HG02885 (cell line): ENCODE results near the gene TMEM26.
"Not testable (repeated sequence)": the region's sequence is repeated elsewhere in the genome, so short reads cannot be mapped to it uniquely, and the experiment has no call there.

ENCODE experiments used
- ATAC-seq: cut with Tn5 transposase; IDR thresholded peaks from one replicate; pipeline ENCODE4 v1.9.1; 2021; ENCODE audit warnings: mild to moderate bottlenecking; ENCODE audit not compliant: unreplicated experiment, poor library complexity

Gene TMEM26

DNA sequence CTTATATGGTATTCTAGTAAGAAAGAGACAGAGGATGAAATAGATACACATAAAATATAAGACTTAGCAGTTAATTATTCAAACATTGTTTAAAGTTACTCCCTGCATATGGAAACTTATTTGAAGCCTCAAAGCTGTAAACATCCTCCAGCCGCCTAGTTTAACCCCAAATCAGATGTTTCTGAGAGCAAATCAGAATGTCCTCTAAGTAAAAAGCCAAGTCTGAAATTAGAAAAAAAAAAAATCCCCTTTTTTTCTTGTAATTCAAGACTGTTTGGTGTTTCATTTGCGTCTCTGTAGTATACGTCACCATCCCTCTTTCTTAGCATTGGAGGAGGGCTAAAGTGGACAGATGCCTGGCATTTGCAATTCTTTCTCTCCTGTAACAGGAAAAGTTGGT, 46.4 kb downstream of the TMEM26 start:
- ATAC-seq: no peak

DNA sequence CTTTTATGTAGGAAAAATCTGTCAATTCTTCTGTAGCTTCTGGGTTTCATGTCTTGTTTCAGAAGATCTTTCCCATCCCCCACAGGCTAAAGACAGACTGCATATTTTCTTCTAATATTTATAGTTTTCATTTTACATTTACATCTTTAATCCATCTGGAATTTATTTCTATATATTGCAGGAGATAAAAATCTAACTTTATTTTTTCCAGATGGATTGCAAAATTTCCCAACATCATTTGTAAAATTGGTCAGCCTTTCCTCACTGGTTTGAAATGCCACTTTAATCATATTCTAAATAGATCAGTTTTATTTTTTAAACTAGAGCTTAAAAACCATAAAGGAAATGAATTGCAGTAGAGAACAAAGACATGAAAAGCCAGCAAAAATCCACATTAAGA, 46.9 kb downstream of the TMEM26 start:
- no peak for ATAC-seq

DNA sequence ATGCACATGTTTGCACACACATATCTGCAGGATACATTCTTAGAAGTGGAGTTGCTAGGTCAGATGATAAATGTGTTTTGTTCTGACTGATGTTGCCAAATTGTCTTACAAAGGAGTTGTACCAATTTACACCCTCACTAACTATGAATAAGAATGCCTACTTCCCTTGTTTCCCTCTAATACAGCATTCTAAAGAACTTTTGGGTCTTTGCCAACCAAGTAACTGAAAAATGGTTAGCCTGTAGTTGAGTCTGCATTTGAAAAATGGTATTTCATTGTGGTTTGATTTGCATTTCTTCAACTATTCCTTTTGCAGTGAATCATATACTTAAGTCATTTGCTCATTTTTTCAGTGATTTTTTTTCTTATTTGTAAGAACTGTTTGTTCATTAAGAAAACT, 48.4 kb downstream of the TMEM26 start:
- no peak for ATAC-seq

DNA sequence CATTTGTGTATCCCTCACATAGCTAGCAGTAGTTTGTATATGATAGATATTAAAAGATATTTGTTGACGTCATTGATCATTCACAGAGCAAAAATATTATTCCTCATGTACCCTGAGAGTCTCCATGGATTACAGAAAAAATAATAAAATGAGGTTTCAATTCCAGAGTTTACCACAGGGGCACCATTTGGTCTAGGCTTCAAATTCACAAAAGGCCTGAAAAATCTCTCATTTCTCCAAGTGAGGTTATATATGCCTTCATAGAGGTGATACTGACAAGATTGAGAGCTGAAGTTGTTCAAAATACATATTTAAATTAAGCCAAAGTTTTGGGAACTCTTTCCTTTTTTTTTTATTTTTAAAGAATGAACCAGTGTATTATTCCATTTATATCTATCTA, 52.7 kb downstream of the TMEM26 start:
- ATAC-seq: no peak

GRCh38 chr10:61399406-61399805, 53.8 kb downstream of the TMEM26 start:
- no peak for ATAC-seq

DNA sequence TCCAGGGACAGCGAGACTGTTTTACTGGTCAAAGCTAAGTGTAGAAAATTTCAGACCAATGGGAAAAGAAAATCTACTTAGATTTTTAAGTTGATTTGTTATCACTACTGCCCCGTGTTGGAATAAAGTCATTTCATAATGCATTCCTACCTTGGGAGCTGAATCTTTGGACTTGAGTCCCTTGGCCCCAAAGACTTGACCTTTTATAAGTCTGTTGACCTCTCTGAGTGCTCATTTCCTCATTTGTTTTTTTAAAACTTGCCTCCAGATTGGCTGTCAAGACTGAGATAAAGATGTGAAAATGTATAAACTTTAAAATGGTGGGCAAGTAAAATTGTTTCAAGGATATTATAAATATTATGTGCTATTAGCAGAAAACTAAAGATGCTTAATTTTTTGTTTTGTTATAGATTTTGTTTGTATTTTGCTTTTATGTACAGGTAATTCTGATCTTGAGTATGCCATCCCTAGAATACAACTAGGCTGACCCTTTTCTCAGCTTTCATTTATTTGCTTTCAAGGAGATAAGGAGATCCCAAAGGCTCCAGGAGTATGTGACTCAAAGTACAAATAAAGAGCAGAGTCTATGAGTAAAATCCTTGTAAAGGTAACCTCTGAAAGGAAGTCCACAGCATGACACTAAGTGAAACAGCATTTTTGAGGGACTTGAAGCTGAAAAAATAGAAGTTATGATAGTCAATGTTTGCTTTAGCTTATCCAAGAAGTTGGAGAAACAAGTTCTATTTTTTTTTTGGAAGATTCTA, 54.6 kb downstream of the TMEM26 start:
- no peak for ATAC-seq

DNA sequence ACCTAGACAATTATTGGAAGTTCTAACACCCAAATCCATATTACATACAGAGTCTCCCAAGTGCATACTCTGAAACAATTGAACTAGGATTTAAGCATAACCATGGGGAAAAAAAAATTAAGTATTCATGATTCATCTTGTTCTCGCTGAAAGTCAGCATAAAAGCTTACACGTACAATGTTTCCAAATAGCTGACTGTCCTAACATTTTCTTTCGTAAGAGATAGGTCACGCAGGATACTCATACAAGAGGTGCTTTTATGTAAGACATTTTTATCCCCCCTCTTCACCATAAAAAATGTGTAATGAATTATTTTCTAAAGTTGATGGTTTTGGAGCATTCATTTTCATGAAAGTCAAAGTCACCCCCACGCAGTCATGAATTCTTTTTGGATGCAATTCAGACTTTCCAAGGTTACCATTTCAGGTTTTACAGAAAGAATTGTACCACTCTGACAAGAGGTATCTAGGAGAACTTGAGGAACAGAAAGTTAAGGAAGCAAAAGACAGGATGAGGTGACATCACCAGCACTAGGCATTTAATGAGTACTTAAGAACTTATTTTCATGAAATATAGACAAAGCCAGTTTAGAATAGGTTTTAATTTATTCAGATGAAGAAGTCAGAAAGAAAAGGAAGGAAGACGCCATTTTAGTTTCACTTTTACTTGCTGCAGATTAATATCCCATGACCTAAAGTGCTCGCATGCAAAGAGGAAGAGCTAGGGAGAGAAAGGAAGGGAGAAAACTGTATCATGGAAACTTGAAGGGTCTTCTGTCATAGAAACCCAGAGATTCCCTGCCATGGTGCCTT, 55.8 kb downstream of the TMEM26 start:
- ATAC-seq: peak; percentile 72

GRCh38 chr10:61391281-61391680, 61.9 kb downstream of the TMEM26 start:
- peak; percentile 41 for ATAC-seq

GRCh38 chr10:61390851-61391250, 62.3 kb downstream of the TMEM26 start:
- peak; percentile 75 for ATAC-seq

- ATAC-seq: no peak
Observed at GRCh38 chr10:61389887-61390286, 63.3 kb downstream of the TMEM26 start.

DNA sequence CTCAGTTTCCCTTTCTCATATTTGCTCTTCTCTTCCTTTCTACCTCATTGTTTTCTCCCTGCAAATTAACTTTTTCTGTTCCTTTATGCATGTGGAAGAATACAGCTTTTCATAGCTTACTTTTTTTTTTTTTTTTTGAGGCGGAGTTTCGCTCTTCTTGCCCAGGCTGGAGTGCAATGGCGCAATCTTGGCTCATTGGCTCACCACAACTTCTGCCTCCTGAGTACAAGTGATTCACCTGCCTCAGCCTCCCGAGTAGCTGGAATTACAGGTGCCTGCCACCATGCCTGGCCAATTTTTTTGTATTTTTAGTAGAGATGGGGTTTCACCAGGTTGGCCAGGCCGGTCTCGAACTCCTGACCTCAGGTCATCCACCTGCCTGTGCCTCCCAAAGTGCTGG, 64.2 kb downstream of the TMEM26 start:
- ATAC-seq: not testable (repeated sequence)

DNA sequence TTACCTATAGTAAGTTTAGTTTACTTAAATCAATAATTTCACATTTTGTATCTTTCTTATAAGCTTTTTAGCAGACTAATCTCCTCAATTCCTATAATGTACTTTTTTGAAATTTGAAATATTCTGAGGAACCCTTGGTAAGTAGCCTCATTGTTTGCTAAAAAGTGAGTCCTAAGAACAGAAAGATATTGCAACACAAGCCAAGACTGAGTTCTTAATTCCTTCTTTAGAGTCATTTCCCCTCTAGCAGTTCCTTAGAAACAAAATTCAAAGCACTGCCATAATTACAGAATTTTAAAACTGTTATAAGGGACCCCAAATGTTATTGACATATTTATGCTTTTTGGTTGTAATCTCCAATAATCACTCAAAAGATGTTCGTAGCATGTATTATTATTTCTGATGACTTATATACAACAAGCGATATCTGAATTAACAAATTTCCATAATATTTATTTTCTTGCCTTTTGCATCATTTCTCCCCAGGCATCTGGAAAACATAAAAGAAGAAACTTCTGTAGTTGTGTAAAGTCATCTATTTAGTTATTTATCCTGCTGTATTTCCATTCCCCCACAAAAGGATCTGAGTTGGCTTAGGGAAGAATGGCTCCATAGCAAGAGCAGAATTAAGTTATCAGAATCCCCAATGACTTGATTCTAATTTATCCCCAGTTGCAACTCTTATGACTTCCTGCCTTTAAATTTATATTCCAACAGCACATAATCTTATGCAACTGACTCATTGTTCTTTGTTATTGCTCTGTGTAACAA, 67.8 kb downstream of the TMEM26 start:
- ATAC-seq: no peak

DNA sequence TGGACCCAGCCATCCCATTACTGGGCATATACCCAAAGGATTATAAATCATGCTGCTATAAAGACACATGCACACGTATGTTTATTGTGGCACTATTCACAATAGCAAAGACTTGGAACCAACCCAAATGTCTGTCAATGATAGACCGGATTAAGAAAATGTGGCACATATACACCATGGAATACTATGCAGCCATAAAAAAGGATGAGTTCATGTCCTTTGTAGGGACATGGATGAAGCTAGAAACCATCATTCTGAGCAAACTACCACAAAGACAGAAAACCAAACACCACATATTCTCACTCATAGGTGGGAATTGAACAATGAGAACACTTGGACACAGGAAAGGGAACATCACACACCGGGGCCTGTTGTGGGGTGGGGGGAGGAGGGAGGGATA, 72.0 kb downstream of the TMEM26 start:
- ATAC-seq: not testable (repeated sequence)

DNA sequence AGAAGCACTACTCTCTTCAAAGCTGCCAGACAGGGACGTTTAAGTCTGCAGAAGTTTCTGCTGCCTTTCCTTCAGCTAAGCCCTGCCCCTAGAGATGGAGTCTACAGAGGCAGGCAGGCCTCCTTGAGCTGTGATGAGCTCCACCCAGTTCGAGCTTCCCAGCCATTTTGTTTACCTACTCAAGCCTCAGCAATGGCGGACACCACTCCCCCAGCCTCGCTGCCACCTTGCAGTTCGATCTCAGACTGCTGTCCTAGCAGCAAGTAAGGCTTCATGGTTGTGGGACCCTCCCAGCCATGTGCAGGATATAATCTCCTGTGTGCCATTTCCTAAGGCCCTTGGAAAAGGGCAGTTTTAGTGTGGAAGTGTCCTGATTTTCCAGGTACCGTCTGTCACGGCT, 74.3 kb downstream of the TMEM26 start:
- ATAC-seq: no peak

DNA sequence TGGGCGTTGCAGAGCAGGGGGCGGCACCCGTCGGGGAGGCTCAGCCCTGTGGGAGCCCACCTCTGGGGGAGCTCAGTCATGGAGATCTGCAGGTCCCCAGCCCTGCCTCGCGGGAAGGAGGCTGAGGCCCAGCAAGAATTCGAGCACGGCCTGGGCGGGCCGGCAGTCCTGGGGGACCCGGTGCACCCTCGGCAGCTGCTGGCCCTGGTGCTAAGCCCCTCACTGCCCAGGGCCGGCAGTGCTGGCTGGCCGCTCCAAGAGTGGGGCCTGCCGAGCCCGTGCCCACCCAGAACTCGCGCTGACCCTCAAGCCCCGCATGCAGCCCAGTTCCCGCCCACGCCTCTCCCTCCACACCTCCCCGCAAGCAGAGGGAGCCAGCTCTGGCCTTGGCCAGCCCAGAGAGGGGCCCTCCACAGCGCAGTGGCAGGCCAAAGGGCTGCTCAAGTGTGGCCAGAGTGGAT, 76.2 kb downstream of the TMEM26 start:
- ATAC-seq: no peak

GRCh38 chr10:61376377-61376776, 76.8 kb downstream of the TMEM26 start:
- ATAC-seq: no peak

DNA sequence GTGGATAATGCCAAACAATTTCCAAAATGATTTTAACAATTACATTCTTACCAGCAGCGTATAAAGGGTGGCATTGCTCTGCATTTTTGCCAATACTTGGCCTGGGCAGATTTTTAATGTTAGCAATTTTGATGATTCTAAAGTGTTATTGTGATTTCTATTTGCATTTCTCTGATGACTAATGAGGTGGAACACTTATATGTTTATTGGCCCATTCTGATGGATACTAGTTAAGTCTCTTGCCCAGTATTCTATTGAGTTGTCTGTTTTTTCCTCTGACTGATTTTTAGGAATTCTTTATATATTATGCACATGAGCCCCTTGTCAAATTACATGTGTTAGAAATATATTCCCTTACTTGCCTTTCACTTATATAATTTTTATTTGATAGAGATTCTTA, 86.8 kb downstream of the TMEM26 start:
- no peak for ATAC-seq

GRCh38 chr10:61364619-61365018, 88.6 kb downstream of the TMEM26 start:
- ATAC-seq: no peak

GRCh38 chr10:61363006-61363405, 90.2 kb downstream of the TMEM26 start:
- ATAC-seq: no peak

DNA sequence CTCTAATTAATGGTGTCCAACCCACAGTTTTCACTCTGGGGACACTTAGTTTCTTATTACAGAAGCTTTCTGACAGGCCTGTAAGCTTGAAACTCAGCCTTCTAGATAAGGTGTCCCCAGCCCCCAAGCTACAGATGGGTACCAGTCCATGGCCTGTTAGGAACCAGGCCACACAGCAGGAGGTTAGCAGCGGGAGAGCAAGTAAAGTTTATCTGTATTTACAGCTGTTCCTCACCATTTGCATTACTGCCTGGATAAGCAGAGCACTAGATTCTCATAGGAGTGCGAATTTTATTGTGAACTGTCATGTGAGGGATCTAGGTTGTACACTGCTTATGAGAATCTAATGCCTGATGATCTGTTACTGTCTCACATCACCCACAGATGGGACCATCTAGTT, 93.7 kb downstream of the TMEM26 start:
- ATAC-seq: no peak

GRCh38 chr10:61357687-61358086, 95.5 kb downstream of the TMEM26 start:
- ATAC-seq: no peak
